DND-41 (cell line): ENCODE measurements around the gene ACBD4.

Experiments
- CTCF ChIP-seq: IDR thresholded peaks from 2 replicates; pipeline ENCODE4 v1.5.1; 2012; ENCODE audit warnings: borderline replicate concordance, low read length, moderate library complexity, mild to moderate bottlenecking; ENCODE audit not compliant: poor library complexity, severe bottlenecking; ENCODE audit errors: extremely low read depth
- EZH2 ChIP-seq: IDR thresholded peaks from 3 replicates; pipeline ENCODE4 v1.6.1; 2012; ENCODE audit warnings: borderline replicate concordance, low read depth, mild to moderate bottlenecking, moderate library complexity, low read length, inconsistent platforms; ENCODE audit not compliant: severe bottlenecking

GRCh38 chr17:45146592-45146889, 11.1 kb downstream of the ACBD4 start:
- no peak for TF ChIP-seq CTCF
- TF ChIP-seq EZH2: no peak
